HEK293 (cell line): ENCODE measurements around the gene GXYLT1.

Experiments used
- FEZF1 ChIP-seq: fragments of 450-650 bp; formaldehyde crosslinking; IDR thresholded peaks from 2 replicates; pipeline ENCODE4 v1.5.1; 2016; ENCODE audit warnings: missing biosample characterization, missing genetic modification characterization
- HIC1 ChIP-seq: fragments of 450-650 bp; formaldehyde crosslinking; IDR thresholded peaks from 2 replicates; pipeline ENCODE4 v1.5.1; 2016; ENCODE audit warnings: missing biosample characterization, missing genetic modification characterization
- HOXA7 ChIP-seq: sonication (generic); formaldehyde crosslinking; IDR thresholded peaks from 2 replicates; pipeline ENCODE4 v1.8.1; 2022; ENCODE audit warnings: missing genetic modification reagents, borderline replicate concordance
- PBX3 ChIP-seq: sonication (generic); formaldehyde crosslinking; IDR thresholded peaks from 2 replicates; pipeline ENCODE4 v1.8.1; 2022; ENCODE audit warnings: mild to moderate bottlenecking, moderate library complexity, missing genetic modification reagents
- SALL2 ChIP-seq: fragments of 450-650 bp; formaldehyde crosslinking; IDR thresholded peaks from 2 replicates; pipeline ENCODE4 v1.5.0; 2017; ENCODE audit warnings: missing biosample characterization, mild to moderate bottlenecking, missing genetic modification characterization, borderline replicate concordance
- SETDB1 ChIP-seq: IDR thresholded peaks from one replicate; pipeline ENCODE4 v1.6.1; 2017; ENCODE audit warnings: mild to moderate bottlenecking, low read length, moderate library complexity, mixed read lengths; ENCODE audit not compliant: insufficient read length
- ZIC2 ChIP-seq: fragments of 450-650 bp; formaldehyde crosslinking; IDR thresholded peaks from 2 replicates; pipeline ENCODE4 v1.5.1; 2016; ENCODE audit warnings: missing biosample characterization, missing genetic modification characterization
- ZNF112 ChIP-seq: fragments of 450-650 bp; formaldehyde crosslinking; IDR thresholded peaks from 2 replicates; pipeline ENCODE4 v1.5.0; 2017; ENCODE audit warnings: missing biosample characterization, missing genetic modification characterization
- ZNF214 ChIP-seq: fragments of 450-650 bp; formaldehyde crosslinking; IDR thresholded peaks from 2 replicates; pipeline ENCODE4 v1.5.1; 2017; ENCODE audit warnings: missing biosample characterization, mild to moderate bottlenecking, missing genetic modification characterization, borderline replicate concordance
- ZNF274 ChIP-seq, 2 experiments: fragments of 200-500 bp in 1 of 2; fragments of 450-650 bp in 1 of 2; sonication (Bioruptor generic) in 1 of 2; formaldehyde crosslinking in 1 of 2; IDR thresholded peaks; 2 replicates each; pipeline versions ENCODE4 v1.5.1 to v1.6.1; 2014 to 2016; ENCODE audit warnings: borderline replicate concordance in 1 of 2, inconsistent platforms in 1 of 2, low read length in 1 of 2, missing biosample characterization in 1 of 2, missing genetic modification characterization in 1 of 2
- ZNF404 ChIP-seq: fragments of 450-650 bp; formaldehyde crosslinking; IDR thresholded peaks from 2 replicates; pipeline ENCODE4 v1.5.1; 2017; ENCODE audit warnings: missing biosample characterization, missing genetic modification characterization
- ZNF423 ChIP-seq: fragments of 450-650 bp; formaldehyde crosslinking; IDR thresholded peaks from 2 replicates; pipeline ENCODE4 v1.5.1; 2016; ENCODE audit warnings: missing biosample characterization, missing genetic modification characterization
- ZNF501 ChIP-seq: fragments of 450-650 bp; formaldehyde crosslinking; IDR thresholded peaks from 2 replicates; pipeline ENCODE4 v1.5.1; 2016; ENCODE audit warnings: missing biosample characterization, missing genetic modification characterization
- ZNF624 ChIP-seq: fragments of 450-650 bp; formaldehyde crosslinking; IDR thresholded peaks from 2 replicates; pipeline ENCODE4 v1.5.1; 2017; ENCODE audit warnings: missing biosample characterization, missing genetic modification characterization
- ZNF664 ChIP-seq: fragments of 450-650 bp; formaldehyde crosslinking; IDR thresholded peaks from 2 replicates; pipeline ENCODE4 v1.5.1; 2016; ENCODE audit warnings: missing biosample characterization, missing genetic modification characterization
- ZNF701 ChIP-seq: fragments of 450-650 bp; formaldehyde crosslinking; IDR thresholded peaks from 2 replicates; pipeline ENCODE4 v1.5.1; 2016; ENCODE audit warnings: missing biosample characterization, missing genetic modification characterization
- ZSCAN30 ChIP-seq: fragments of 450-650 bp; IDR thresholded peaks from 2 replicates; pipeline ENCODE4 v1.5.1; 2018; ENCODE audit warnings: missing biosample characterization, mild to moderate bottlenecking, missing genetic modification characterization, moderate library complexity
- ZXDB ChIP-seq: fragments of 450-650 bp; formaldehyde crosslinking; IDR thresholded peaks from 2 replicates; pipeline ENCODE4 v1.5.1; 2016; ENCODE audit warnings: missing biosample characterization, missing genetic modification characterization
- TF ChIP-seq, protein P1 (sequence below): fragments of 450-650 bp; formaldehyde crosslinking; IDR thresholded peaks from 2 replicates; pipeline ENCODE4 v1.5.1; 2016; ENCODE audit warnings: missing biosample characterization, missing genetic modification characterization
- TF ChIP-seq, protein P2 (sequence below): fragments of 450-650 bp; formaldehyde crosslinking; IDR thresholded peaks from 2 replicates; pipeline ENCODE4 v1.5.1; 2016; ENCODE audit warnings: missing biosample characterization, missing genetic modification characterization

GXYLT1 gene

GRCh38 chr12:42144408-42145196, at the start of gene GXYLT1 (continued):
- TF ChIP-seq, protein P1, sequence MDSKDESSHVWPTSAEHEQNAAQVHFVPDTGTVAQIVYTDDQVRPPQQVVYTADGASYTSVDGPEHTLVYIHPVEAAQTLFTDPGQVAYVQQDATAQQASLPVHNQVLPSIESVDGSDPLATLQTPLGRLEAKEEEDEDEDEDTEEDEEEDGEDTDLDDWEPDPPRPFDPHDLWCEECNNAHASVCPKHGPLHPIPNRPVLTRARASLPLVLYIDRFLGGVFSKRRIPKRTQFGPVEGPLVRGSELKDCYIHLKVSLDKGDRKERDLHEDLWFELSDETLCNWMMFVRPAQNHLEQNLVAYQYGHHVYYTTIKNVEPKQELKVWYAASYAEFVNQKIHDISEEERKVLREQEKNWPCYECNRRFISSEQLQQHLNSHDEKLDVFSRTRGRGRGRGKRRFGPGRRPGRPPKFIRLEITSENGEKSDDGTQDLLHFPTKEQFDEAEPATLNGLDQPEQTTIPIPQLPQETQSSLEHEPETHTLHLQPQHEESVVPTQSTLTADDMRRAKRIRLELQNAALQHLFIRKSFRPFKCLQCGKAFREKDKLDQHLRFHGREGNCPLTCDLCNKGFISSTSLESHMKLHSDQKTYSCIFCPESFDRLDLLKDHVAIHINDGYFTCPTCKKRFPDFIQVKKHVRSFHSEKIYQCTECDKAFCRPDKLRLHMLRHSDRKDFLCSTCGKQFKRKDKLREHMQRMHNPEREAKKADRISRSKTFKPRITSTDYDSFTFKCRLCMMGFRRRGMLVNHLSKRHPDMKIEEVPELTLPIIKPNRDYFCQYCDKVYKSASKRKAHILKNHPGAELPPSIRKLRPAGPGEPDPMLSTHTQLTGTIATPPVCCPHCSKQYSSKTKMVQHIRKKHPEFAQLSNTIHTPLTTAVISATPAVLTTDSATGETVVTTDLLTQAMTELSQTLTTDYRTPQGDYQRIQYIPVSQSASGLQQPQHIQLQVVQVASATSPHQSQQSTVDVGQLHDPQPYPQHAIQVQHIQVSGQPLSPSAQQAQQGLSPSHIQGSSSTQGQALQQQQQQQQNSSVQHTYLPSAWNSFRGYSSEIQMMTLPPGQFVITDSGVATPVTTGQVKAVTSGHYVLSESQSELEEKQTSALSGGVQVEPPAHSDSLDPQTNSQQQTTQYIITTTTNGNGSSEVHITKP (tag by site-specific recombination): no peak
- TF ChIP-seq ZNF501 (tag by site-specific recombination) (0 out of 2 replicates have a peak, but pooled peaks have one; percentile 61), ZNF624 (no peak), SETDB1 (no peak), ZXDB (tag by site-specific recombination) (peak; percentile 71), SALL2 (tag by site-specific recombination) (no peak), ZNF112 (tag by site-specific recombination) (no peak), ZNF214 (tag by site-specific recombination) (no peak), ZNF423 (tag by site-specific recombination) (no peak), PBX3 (CRISPR knock-in tag) (peak; percentile 55), HIC1 (tag by site-specific recombination) (no peak), ZNF664 (tag by site-specific recombination) (no peak), ZNF701 (no peak), ZNF274 (IDR thresholded peaks at IDR 0.05; ENCODE audit: low read length) (no peak), ZNF274 (tag by site-specific recombination; IDR thresholded peaks at IDR 0.05; ENCODE audit: borderline replicate concordance) (no peak), ZIC2 (tag by site-specific recombination) (peak; percentile 44; the same call in 1 of the 2 replicates), ZSCAN30 (tag by site-specific recombination) (peak; percentile 66), ZNF404 (tag by site-specific recombination) (no peak), HOXA7 (CRISPR knock-in tag) (no peak), FEZF1 (tag by site-specific recombination) (no peak)
- TF ChIP-seq, protein P2, sequence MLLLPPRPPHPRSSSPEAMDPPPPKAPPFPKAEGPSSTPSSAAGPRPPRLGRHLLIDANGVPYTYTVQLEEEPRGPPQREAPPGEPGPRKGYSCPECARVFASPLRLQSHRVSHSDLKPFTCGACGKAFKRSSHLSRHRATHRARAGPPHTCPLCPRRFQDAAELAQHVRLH: no peak
